H1 (cell line): ENCODE data around the gene IL32.

Experiments used
- NRF1 ChIP-seq: IDR thresholded peaks from 2 replicates; pipeline ENCODE4 v1.6.1; 2011; ENCODE audit warnings: mild to moderate bottlenecking, low read depth, low read length, improper control_type of control experiment
- TF ChIP-seq, protein P1 (sequence below), 3 experiments: IDR thresholded peaks; 1 replicate in 2 of 3; 2 replicates in 1 of 3; pipeline versions ENCODE4 v1.5.1 to v1.6.1; 2011; ENCODE audit warnings: low read length in 3 of 3, mild to moderate bottlenecking in 3 of 3, inconsistent platforms in 2 of 3, low read depth in 1 of 3, moderate library complexity in 1 of 3; ENCODE audit not compliant: insufficient read depth in 1 of 3; ENCODE audit errors: control extremely low read depth in 1 of 3

DNA sequence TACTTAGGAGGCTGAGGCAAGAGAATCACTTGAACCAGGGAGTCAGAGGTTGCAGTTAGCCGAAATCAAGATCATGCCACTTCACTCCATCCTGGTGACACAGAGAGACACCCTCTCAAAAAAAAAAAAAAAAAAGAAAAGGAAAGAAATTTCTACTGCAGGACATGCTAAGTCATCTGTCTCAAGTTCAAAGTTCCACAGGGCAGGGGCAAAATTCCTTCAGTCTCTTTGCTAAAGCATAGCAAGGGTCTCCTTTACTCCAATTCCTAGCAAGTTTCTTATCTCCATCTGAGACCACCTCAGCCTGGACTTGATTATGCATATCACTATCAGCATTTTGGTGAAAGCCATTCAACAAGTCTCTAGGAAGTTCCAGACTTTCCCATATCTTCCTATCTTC lies 19.1 kb downstream of the IL32 start:
- no peak for TF ChIP-seq NRF1
- TF ChIP-seq, protein P1, sequence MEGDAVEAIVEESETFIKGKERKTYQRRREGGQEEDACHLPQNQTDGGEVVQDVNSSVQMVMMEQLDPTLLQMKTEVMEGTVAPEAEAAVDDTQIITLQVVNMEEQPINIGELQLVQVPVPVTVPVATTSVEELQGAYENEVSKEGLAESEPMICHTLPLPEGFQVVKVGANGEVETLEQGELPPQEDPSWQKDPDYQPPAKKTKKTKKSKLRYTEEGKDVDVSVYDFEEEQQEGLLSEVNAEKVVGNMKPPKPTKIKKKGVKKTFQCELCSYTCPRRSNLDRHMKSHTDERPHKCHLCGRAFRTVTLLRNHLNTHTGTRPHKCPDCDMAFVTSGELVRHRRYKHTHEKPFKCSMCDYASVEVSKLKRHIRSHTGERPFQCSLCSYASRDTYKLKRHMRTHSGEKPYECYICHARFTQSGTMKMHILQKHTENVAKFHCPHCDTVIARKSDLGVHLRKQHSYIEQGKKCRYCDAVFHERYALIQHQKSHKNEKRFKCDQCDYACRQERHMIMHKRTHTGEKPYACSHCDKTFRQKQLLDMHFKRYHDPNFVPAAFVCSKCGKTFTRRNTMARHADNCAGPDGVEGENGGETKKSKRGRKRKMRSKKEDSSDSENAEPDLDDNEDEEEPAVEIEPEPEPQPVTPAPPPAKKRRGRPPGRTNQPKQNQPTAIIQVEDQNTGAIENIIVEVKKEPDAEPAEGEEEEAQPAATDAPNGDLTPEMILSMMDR (IDR thresholded peaks at IDR 0.05; ENCODE audit: control extremely low read depth in 1 of 3, insufficient read depth in 1 of 3, low read depth in 1 of 3, low read length in 3 of 3): no peak
